GM19455 (cell line): ENCODE measurements around the gene MOB3B.
A peak's percentile ranks its signal among the peaks of the same experiment; 100 is the strongest.

ENCODE experiments used
- ATAC-seq: cut with Tn5 transposase; IDR thresholded peaks from one replicate; pipeline ENCODE4 v1.9.1; 2021; ENCODE audit not compliant: unreplicated experiment

Gene MOB3B

GRCh38 chr9:27394826-27395201 is 134.8 kb downstream of the MOB3B start:
- ATAC-seq: no peak

GRCh38 chr9:27394154-27394825 is 135.3 kb downstream of the MOB3B start:
- no peak for ATAC-seq

- no peak for ATAC-seq
Observed at GRCh38 chr9:27393054-27393846, 136.4 kb downstream of the MOB3B start.

DNA sequence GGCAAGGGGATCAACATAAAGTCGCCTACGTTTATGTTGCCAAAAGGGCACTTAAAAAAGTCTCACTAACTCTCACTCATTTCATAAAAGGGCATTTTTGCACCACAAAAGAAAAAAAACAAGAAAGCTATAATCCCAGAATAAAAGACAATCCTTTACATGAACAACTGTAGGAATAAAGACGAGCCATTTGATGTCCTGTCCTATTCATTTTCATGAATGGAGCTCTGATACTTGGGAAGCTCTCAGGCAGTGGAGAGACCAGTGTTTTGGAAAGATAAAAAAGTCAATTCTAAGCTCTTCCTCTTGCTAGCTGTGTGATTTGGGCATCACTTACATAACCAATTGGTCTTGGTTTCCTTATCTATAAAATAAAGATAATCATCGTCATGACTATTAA is 137.2 kb downstream of the MOB3B start:
- no peak for ATAC-seq

DNA sequence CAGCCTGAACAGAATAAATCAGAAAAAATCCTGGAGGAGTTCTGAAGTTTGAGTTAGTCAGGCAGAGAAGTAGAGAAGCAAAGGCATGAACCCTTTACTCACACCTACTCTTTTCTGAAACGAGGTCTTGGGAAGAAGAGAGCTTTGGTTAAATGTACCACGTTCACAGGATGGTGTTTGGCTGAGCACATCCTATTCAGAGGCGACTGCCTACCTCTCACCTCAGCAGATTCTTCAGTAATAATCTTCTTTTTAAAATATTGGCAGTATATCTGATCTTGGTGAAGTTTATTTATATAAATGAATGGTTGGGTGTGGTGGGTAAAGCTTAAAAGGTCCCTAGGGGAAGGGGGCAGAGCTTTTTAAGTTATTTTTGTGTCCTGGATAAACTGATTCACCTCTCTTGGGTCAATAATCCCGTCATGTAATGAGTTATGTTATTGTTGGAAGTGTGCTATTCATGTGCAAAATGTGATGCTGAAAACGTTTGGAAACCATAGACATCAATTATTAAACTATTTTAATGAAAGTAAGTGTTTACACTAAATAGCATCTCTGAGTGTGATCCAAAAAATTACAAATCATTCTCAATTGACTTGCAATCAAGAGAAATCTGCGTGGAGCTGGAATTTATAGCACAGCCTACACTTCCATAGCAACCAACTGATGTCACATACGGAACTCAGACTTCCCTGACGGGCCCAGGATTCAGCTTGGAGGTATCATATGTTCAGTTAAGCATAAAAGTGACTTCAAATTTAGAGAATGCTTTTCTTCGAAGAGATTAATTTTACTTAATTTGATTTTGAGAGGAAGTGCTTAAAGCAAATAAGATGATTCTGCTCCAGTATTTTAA is 138.3 kb downstream of the MOB3B start:
- ATAC-seq: no peak

GRCh38 chr9:27388150-27388549 is 141.5 kb downstream of the MOB3B start:
- ATAC-seq: no peak

- ATAC-seq: no peak
Observed at GRCh38 chr9:27387722-27388121, 141.9 kb downstream of the MOB3B start.

DNA sequence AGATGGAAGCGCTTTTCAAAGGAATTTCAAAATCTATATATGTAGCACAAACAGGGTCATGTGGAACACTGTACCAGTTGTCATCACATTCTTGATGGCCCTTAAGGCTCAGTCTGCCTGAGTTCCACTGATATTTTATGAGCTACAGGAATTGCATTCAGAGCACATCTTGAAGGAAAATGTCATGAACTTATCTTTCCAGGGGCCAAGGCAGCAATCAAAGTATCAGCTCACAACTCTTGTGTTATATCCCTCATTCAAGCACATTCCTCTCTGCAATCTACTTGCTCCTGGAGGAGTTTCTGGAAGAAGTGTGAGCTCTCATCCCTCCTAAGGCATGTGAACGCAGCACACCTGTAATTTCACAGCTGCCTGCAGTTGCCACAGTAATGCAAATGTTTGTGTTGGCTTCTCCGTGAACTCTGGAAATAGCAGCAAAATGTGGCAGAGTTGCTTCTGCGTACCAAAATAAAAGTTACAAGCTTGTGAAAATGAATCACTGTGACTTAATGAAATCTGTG is 143.0 kb downstream of the MOB3B start:
- ATAC-seq: no peak

GRCh38 chr9:27385606-27386322 is 143.8 kb downstream of the MOB3B start:
- no peak for ATAC-seq

DNA sequence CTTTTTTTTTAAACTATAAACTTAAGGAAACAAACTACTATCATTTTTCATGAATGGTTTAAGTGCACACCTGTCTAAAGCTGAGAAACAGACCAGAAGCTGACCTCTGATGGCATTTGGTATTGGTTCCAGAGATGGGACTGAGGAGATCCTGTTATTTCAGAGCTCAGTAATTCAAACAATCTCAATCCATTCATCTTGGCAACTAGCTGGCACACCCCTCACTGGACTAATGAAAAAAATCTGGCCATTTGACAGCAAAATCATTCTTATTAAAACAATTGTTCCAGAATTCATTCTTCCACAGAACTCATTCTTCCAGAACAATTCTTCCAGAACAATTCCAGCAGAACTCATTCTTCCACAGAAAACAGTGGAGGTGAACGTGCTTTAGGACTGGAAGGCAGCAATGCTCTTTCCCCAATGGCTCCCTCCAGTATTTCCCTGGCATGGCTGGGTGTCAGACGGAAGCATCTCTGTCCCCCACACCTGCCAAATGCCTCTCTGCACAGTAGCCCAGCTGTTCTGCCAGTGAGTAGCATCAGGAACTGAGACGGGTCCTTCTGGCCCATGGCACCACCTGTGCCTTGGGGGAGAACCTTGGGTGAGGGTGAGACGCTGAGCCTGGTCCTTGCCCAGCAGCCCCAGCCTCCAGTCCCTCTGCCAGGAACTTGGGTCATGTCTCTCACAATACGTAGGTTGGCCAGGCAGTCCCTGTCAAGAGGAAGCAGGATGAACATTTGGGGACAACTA is 145.2 kb downstream of the MOB3B start:
- no peak for ATAC-seq

DNA sequence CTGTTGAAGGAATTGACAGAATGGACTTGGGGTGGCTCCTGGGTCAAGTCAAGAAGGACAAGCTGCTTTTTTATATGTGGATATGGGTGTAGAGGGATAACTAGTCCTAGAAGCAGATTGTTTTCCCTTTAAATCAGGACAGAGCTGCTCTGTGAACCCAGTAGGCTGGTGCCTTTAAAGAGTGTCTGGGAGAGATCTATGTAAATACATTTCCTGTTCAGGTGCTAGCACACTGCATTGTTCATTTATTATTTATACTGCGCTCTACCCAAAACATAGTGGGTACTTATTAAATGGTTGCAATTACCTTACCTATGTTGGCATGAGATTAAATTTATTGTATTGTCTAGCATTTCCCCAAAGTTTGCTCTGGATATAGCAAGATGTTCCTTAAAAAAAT is 146.1 kb downstream of the MOB3B start:
- ATAC-seq: no peak

- ATAC-seq: no peak
Observed at GRCh38 chr9:27382975-27383374, 146.6 kb downstream of the MOB3B start.

GRCh38 chr9:27382308-27382707 is 147.3 kb downstream of the MOB3B start:
- ATAC-seq: no peak

DNA sequence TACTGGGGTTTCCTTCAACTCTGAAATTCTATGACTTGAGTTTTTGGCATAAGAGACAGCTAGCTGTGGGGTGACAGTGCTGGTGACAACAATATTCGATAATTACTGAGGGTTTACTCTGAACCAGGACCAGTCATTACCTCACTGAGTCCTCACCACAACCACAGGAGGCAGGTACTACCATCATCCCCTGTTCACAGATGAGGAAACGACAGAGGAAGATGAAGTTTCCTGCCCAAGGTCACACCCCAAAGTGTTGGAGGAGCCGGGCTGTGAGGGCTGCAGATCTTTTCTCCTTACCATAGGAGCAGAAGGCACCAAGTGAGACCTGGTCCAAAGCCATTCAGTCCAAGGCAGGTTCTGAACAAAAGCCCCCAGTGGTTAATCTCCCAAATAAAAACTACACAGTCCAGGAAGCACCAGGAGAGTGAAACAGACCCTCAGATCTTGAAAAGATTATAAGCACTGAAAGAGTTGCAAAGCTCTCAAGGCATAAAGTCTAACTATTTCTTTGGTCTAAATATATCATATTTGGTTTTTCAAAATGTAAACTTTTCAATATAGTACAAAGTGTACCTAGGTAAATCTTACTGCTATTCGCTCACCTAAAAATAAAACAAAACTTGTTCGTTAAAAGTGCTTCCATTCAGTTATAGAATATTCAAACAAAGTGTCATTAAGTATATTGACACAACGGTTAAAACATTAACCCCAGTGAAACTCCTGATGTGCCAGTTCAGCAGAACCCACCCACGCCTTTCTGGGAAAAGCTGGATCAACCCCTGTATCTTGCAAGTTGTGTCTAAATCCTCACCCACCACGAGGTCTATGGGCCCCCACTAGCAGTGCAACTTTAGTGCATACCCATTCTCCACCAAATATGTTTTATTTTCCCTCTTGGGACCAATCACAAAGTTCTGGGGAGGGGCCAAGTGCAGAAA is 150.0 kb downstream of the MOB3B start:
- no peak for ATAC-seq

GRCh38 chr9:27377811-27378456 is 151.7 kb downstream of the MOB3B start:
- ATAC-seq: peak; percentile 83

GRCh38 chr9:27377147-27377807 is 152.3 kb downstream of the MOB3B start:
- peak; percentile 34 for ATAC-seq

DNA sequence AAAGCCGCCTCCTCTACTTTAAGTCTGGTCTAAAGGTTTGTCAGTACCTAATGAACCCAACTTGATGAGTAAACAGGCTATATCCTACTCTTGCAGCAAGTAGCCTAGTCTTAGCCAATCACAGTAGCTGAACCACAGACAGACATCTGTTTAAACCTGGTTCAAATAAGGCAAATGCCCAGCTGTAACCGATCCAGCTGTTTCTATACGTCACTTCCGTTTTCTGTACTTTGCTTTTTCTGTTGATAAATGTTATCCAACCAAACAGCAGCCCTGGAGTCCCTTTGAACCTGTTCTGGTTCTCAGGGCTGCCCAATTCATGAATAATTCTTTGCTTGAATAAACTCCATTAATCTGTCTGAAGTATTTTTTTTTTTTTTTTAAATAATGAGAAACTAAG is 155.8 kb downstream of the MOB3B start:
- ATAC-seq: no peak

DNA sequence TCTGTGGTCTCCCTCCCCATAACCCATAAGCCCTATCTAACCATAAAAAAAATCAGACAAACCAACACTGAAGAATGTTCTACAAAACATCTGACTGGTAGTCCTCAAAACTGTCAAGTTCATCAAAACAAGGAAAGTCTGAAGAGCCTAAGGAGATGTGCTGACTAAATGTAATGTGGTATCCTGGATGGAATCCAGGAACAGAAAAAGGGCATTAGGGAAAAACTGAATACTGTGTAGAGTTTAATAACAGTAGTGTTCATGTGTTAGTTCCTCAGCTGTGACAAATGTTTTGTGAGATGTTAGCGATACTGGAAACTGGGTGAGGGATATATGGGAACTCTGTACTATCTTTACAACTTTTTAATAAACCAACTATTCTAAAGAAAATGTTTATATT is 157.0 kb downstream of the MOB3B start:
- no peak for ATAC-seq
